Stimulated activated naive CD8-positive, alpha-beta T cell treated with anti-CD3 and anti-CD28 coated beads, Interleukin-15, amount 100 ng/mL, for 72 hours (primary cell): Measurements from ENCODE around the gene PCNT.

Experiments
- ATAC-seq: fragments of 150-1000 bp; cut with Tn5 transposase; 2 replicates; pipeline ENCODE4 v1.10.0; 2021; ENCODE audit warnings: mild to moderate bottlenecking, moderate library complexity
- DNase-seq, 2 donors: peaks; one replicate each; pipeline ENCODE4 v3.0.0; 2021 to 2022
- H3K27ac Mint-ChIP-seq, 2 donors: one replicate each; pipeline ENCODE4 v1.8.0; 2022; ENCODE audit warnings: mild to moderate bottlenecking in 2 of 2, mixed read lengths in 2 of 2, moderate library complexity in 2 of 2
- H3K27me3 Mint-ChIP-seq: one replicate; pipeline ENCODE4 v1.8.0; 2022; ENCODE audit warnings: mixed read lengths
- H3K4me1 Mint-ChIP-seq: one replicate; pipeline ENCODE4 v1.8.0; 2022; ENCODE audit warnings: mild to moderate bottlenecking, mixed read lengths
- H3K4me3 Mint-ChIP-seq, 2 donors: one replicate each; pipeline ENCODE4 v1.8.0; 2022; ENCODE audit warnings: mild to moderate bottlenecking in 2 of 2, mixed read lengths in 2 of 2, moderate library complexity in 1 of 2
- H3K9me3 Mint-ChIP-seq, 2 donors: one replicate each; pipeline ENCODE4 v1.8.0; 2022; ENCODE audit warnings: mixed read lengths in 2 of 2

Gene PCNT

DNA sequence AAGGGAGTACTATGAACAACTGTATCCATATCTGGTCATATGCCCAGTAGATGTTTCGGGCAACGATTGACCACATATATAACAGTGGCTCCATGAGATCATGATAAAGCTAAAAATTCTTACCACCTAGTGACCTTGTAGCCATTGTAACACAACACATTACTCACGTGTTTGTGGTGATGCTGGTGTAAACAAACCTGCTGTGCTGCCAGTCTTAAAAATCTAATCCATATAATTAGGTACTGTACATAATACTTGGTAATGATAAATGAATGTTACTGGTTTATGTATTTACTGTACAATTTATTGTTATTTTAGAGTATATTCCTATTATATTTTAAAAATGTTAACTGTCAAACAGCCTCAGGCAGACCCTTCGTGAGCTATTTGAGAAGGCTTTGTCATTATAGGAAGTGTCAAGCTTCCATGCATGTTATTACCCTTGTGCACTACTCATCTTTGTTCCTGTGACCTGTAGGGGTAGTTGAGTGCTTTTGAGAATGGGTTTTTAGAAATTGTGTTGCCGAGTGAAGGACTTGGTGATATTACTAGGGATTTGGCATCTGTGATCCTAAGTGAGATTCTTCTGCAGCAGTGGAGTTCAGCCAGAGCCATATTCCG, 158.4 kb downstream of the PCNT start:
- Mint-ChIP-seq H3K9me3 (no peaks in the 10 kb centered on the region), H3K27me3 (no peaks in the 10 kb centered on the region), H3K4me1 (peaks cover 36% of the 10 kb centered on the region), H3K27ac (no peak overlapping the region), H3K4me3 (no peak overlapping the region)
- DNase-seq (no peak), ATAC-seq (no peak)

DNA sequence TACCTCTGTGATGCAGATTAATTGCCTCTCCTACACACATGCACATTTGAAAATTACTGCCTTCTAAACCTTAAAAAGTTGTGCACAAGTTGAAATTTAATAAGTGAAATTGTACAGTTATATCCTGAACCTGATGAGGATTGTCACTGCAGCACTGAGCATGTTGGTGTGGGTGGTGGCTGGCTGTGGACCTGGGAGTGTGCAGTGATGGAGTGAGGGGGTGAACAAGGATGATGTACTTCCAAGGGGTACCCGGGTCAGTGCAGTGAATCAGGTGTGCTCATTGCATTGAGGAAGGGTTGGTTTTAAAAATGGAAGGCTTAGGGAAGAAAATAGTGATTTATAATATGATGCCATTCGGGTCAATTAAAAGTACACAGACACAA, 158.9 kb downstream of the PCNT start:
- Mint-ChIP-seq H3K27ac (no peak overlapping the region), H3K4me3 (no peak overlapping the region), H3K27me3 (no peaks in the 10 kb centered on the region), H3K4me1 (peaks cover 32% of the 10 kb centered on the region), H3K9me3 (no peaks in the 10 kb centered on the region)
- no peak for DNase-seq
- ATAC-seq: no peak

DNA sequence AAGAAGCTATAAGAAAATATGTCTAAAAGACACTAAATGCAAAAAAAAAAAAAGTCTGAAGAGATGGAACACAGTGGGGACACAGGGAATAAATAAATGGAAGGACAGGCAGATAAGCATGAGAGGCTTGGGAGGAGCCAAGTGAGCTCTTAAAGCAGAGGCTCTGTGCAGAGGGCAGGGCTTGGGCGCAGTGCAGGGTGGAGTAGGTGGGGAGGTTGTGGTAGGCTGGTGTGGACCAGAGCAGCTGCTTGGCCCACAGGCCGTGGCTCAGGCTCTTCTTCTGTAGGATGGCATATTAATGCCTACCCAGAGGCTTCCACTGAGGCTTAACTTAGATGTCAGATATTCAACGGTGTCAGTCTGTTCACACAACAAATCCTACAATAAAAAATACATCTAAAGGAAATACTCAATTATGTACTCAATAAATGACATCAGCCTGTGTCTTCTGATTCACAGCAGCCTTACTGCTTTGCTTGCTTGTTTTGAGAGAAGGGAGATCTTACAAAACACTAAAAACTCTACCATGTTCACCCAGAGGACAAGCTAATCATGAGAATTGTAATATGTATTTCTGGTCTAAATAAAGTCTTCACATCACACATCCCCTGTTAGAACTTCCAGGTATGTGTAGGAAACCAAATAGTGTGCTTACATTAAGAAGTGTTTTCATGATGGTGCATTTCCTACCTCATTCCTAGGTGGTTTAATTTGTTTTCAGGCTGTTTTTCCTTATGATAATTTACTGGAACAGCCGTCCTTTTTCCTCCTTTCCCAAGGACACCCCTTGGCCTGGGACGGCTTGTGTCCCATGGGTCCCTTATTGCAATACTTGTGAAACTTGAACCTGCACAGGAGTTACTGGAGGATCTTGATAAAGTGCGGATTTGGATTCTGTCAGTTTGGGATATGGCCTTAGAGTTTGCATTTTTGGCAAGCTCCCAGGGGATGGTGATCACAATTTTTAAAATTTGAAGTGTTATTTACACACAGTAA, 159.6 kb downstream of the PCNT start:
- peaks cover 32% of the 10 kb centered on the region for H3K4me1 Mint-ChIP-seq
- H3K9me3 Mint-ChIP-seq: no peaks in the 10 kb centered on the region
- no peak overlapping the region for H3K27ac Mint-ChIP-seq
- DNase-seq: no peak
- no peak overlapping the region for H3K4me3 Mint-ChIP-seq
- no peaks in the 10 kb centered on the region for H3K27me3 Mint-ChIP-seq
- peak; percentile 12 for ATAC-seq

DNA sequence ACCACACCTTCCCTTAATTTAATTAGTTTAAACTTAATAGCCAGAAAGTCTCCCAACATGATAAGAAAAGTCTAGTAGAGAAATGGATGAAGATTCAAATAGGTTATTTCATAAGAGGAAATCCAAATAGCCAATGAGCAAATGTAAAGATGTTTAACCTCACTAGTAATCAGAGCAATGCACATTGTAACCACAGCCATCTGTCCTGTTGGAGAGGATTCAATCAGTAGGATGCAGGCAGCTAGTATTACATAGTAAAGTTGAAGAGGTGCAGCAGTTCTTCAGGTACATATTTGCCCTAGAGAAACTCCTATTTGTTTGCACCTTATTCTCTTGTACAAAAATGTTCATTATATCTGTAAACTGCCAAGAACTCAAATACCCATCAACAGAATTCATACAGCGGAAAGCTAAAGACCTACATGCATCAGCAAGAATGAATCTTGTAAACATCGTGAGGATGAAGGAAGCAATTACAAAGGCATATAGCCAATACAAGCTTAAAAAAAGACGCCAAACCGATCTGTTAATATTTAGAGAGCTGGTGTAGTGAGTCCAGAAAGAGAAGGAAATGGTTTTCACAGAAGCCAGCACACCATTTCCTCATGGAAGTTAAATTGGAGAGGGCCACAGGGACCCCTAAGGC, 162.6 kb downstream of the PCNT start:
- no peaks in the 10 kb centered on the region for H3K9me3 Mint-ChIP-seq
- H3K27me3 Mint-ChIP-seq: no peaks in the 10 kb centered on the region
- H3K4me3 Mint-ChIP-seq: no peak overlapping the region
- peak overlapping the region in 1 of 2 donors; percentile 57 for H3K27ac Mint-ChIP-seq
- DNase-seq: no peak
- no peak for ATAC-seq
- H3K4me1 Mint-ChIP-seq: peaks cover 26% of the 10 kb centered on the region

DNA sequence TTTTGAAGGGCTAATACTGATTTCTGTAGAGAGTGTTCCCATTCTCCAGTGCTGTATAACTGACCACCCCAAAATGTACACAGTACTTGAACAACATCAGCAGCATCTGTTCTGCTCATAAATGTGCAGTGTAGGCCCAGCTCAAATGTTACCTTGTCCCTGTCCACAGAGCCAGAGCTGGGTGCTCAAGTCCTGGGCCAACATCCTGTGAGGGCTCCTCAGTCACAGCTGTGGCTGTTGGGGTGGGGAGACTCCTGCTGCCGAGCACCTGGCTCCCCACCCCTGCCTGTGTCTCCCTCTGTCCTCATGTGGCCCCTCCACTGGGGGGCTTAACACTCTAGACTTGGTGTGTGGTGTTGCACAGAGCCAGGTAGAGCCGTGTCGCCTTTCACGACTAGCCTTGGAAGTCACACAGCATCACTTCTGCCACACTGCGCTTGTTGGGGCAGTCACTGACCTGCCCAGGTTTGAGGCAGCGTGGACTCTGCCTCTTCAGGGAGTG, 165.3 kb downstream of the PCNT start:
- Mint-ChIP-seq H3K27ac (no peak overlapping the region), H3K4me3 (no peak overlapping the region), H3K9me3 (no peaks in the 10 kb centered on the region)

DNA sequence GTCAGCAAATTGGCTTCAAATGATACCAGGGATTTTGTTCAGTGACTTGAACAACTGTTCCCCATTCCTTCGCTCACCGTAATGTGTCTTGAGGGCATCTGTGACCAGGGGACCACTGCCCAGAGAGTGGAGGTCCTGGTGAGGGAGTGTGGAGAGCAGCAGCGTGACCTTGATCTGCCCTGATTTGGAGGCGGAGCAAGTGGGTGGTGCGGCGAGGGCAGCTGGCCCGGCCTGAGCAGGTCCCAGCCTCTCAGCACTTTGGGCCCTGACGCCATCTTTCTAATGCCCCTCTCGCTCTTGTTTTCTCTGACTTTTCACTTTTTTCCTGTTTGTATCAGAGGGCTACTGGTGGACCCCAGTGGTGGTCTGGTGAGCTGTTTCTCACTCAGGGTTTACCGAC, 165.8 kb downstream of the PCNT start:
- DNase-seq (no peak), ATAC-seq (no peak)
- Mint-ChIP-seq H3K9me3 (no peaks in the 10 kb centered on the region), H3K4me1 (peaks cover 18% of the 10 kb centered on the region), H3K27ac (no peak overlapping the region), H3K27me3 (no peaks in the 10 kb centered on the region), H3K4me3 (no peak overlapping the region)

More for the DNA sequence above, 165.3 kb downstream of the PCNT start:
- DNase-seq (no peak), ATAC-seq (no peak)
- H3K27me3 Mint-ChIP-seq: no peaks in the 10 kb centered on the region
- peaks cover 16% of the 10 kb centered on the region for H3K4me1 Mint-ChIP-seq

DNA sequence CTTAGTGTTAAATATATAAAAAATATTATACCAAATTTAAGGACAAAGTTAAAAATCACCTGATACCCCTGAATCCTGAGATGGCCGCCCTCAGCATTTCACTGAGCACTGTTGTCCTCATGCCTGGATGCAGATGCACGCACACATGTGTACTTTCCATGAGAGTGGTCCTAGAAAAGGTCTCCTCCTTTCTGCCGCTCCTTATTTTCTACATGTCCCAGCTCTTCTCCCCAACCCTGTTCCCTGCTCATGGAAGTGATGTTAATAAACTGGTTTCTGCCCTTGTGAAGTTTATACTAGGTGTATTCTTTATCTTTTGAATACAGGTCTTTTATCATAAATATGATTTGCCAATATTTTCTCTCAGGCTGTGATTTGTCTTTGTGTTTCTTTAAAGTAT, 167.6 kb downstream of the PCNT start:
- no peak overlapping the region for H3K27ac Mint-ChIP-seq
- peaks cover 23% of the 10 kb centered on the region for H3K4me1 Mint-ChIP-seq
- ATAC-seq: no peak
- H3K27me3 Mint-ChIP-seq: no peaks in the 10 kb centered on the region
- no peak for DNase-seq
- no peak overlapping the region for H3K4me3 Mint-ChIP-seq
- H3K9me3 Mint-ChIP-seq: no peaks in the 10 kb centered on the region

DNA sequence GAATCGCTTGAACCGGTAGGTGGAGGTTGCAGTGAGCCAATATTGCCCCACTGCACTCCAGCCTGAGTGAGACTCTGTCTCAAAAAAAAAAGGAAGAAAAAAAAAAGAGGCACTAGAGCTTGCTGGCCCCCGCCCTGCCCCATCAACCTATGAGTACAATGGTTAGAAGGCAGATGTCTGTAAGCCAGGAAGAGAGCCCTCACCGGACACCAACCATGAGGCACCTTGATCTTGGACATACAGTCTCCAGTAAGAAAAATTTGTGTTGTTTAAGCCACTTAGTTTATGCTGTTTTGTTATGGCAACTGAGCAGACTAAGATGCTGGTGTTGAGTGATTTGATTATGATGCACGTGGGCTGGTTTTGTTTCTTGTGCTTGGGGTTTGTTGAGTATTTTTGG, 168.9 kb downstream of the PCNT start:
- Mint-ChIP-seq H3K4me1 (peaks cover 19% of the 10 kb centered on the region), H3K27ac (no peak overlapping the region), H3K4me3 (no peak overlapping the region), H3K9me3 (no peaks in the 10 kb centered on the region), H3K27me3 (no peaks in the 10 kb centered on the region)
- DNase-seq (no peak), ATAC-seq (no peak)

DNA sequence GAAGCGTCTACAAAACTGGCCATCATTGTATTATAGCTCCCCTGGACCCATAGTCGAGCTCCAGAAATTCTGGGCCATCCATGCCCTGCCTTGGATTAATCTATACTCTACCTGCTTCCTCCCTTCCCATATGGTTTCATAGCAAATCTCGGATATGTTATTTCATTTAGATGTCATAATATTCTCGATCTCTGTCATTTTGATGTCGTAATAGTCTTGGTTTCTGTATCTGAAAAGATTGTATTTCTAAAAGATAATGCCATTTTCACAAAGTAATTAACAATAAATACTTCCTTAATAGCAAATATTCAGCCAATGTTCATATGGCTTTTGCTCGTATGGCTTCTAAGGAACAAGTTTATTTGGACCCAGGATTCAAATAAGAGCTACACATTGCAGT, 169.9 kb downstream of the PCNT start:
- DNase-seq (no peak), ATAC-seq (no peak)
- Mint-ChIP-seq H3K4me3 (no peak overlapping the region), H3K27me3 (no peaks in the 10 kb centered on the region), H3K27ac (no peak overlapping the region), H3K9me3 (no peaks in the 10 kb centered on the region), H3K4me1 (peaks cover 19% of the 10 kb centered on the region)
